Endodermal cell (in vitro differentiated cells): ENCODE data around the gene CUX1. TPM values are rescaled to one million over a fixed set of nuclear protein-coding genes. Genes with fewer than 3 reads are reported as not detected.
"Not testable (repeated sequence)": the region's sequence is repeated elsewhere in the genome, so short reads cannot be mapped to it uniquely, and the experiment has no call there.

ENCODE experiments used
- DNase-seq: peaks from one replicate; pipeline ENCODE4 v3.0.0-alpha.2; 2017
- H3K27ac ChIP-seq: 2 replicates; pipeline ENCODE4 v1.5.1; 2013; ENCODE audit warnings: mild to moderate bottlenecking, low read depth, low read length, moderate library complexity
- H3K27me3 ChIP-seq: 2 replicates; pipeline ENCODE4 v1.6.1; 2013; ENCODE audit warnings: mild to moderate bottlenecking, low read length, moderate library complexity; ENCODE audit not compliant: insufficient read depth, control insufficient read depth, poor library complexity, severe bottlenecking
- H3K36me3 ChIP-seq: 2 replicates; pipeline ENCODE4 v1.7.0; 2013; ENCODE audit warnings: mild to moderate bottlenecking, low read length, moderate library complexity; ENCODE audit not compliant: control insufficient read depth, insufficient read depth
- H3K4me1 ChIP-seq: one replicate; pipeline ENCODE4 v1.7.0; 2013; ENCODE audit warnings: low read length; ENCODE audit not compliant: control insufficient read depth, insufficient read depth
- H3K4me3 ChIP-seq: 2 replicates; pipeline ENCODE4 v1.5.1; 2013; ENCODE audit warnings: mild to moderate bottlenecking, low read length, moderate library complexity
- H3K9ac ChIP-seq: 2 replicates; pipeline ENCODE4 v1.6.1; 2013; ENCODE audit warnings: mild to moderate bottlenecking, low read length, moderate library complexity; ENCODE audit not compliant: poor library complexity, severe bottlenecking; ENCODE audit errors: extremely low read depth
- H3K9me3 ChIP-seq: 2 replicates; pipeline ENCODE4 v1.6.1; 2013; ENCODE audit warnings: mild to moderate bottlenecking, low read length, moderate library complexity; ENCODE audit not compliant: control insufficient read depth
- H3K27ac Mint-ChIP-seq: 2 replicates; pipeline ENCODE4 v1.8.0; 2020; ENCODE audit warnings: mixed read lengths
- H3K27me3 Mint-ChIP-seq: 2 replicates; pipeline ENCODE4 v1.8.0; 2021; ENCODE audit warnings: mild to moderate bottlenecking, mixed read lengths; ENCODE audit not compliant: insufficient read depth
- H3K36me3 Mint-ChIP-seq: 2 replicates; pipeline ENCODE4 v1.8.0; 2020; ENCODE audit warnings: low read depth, mixed read lengths
- H3K4me1 Mint-ChIP-seq: 2 replicates; pipeline ENCODE4 v1.8.0; 2020; ENCODE audit warnings: mixed read lengths
- H3K4me3 Mint-ChIP-seq: 2 replicates; pipeline ENCODE4 v1.8.0; 2020; ENCODE audit warnings: mild to moderate bottlenecking, moderate library complexity, mixed read lengths
- H3K9me3 Mint-ChIP-seq: 2 replicates; pipeline ENCODE4 v1.8.0; 2020; ENCODE audit warnings: mild to moderate bottlenecking, mixed read lengths
- CTCF ChIP-seq: fragments of 200-600 bp; sonication (generic); conservative IDR thresholded peaks from 2 replicates; pipeline ENCODE4 v1.5.0; 2021; ENCODE audit warnings: antibody characterized with exemption, mild to moderate bottlenecking
- WGBS, 2 experiments: methylation state at CpG; one replicate each; pipeline versions ENCODE4 v1.1.5 to v1.1.7; 2013; ENCODE audit warnings: missing lambda C conversion rate in 2 of 2, mixed read lengths in 1 of 2; ENCODE audit not compliant: insufficient coverage in 1 of 2, insufficient read length in 1 of 2; 5-methylcytosine and 5-hydroxymethylcytosine counted together
- total RNA-seq, 2 donors: library from RNA; stranded (reverse); fragmentation: NEBNext Ultra II Directional in 1 of 2; extraction: Animal tissue kit (Norgen Biotek cat#: 25700) in 1 of 2; gene quantifications; 2 replicates in 1 of 2; 3 replicates in 1 of 2; pipeline ENCODE4 v1.2.1, GENCODE V29; 2021

The CUX1 gene
- total RNA-seq, 2 donors from 2014 or later, result 85.1 to 108 TPM

- H3K9ac ChIP-seq, result no peak overlapping the region
- Mint-ChIP-seq H3K27me3 (peaks cover 24% of the 10 kb centered on the region), H3K9me3 (no peaks in the 10 kb centered on the region), H3K27ac (no peak overlapping the region), H3K36me3 (no peaks in the 10 kb centered on the region), H3K4me1 (peaks cover 16% of the 10 kb centered on the region), H3K4me3 (no peak overlapping the region)
- H3K4me1 ChIP-seq, result peaks cover 4% of the 10 kb centered on the region
- H3K36me3 ChIP-seq, result no peaks in the 10 kb centered on the region
- DNase-seq, result no peak
- no peak for TF ChIP-seq CTCF
- no peaks in the 10 kb centered on the region for H3K27me3 ChIP-seq
- H3K27ac ChIP-seq, result no peak overlapping the region
- no peaks in the 10 kb centered on the region for H3K9me3 ChIP-seq
- no peak overlapping the region for H3K4me3 ChIP-seq
- 89 to 91% methylated on average over 7 of the region's 7 CpGs for WGBS, 2 experiments
These were observed 479.1 kb downstream of the CUX1 start for GRCh38 chr7:102296514-102296913.

- WGBS, 2 experiments, result 94 to 95% methylated on average over 8 to 10 of the region's 10 CpGs
- H3K4me3 Mint-ChIP-seq, result no peak overlapping the region
- no peak overlapping the region for H3K27ac ChIP-seq
These were observed 480.2 kb downstream of the CUX1 start for GRCh38 chr7:102297487-102298218.

GRCh38 chr7:102300643-102301221 is 483.3 kb downstream of the CUX1 start:
- H3K4me3 Mint-ChIP-seq, result no peak overlapping the region
- Histone ChIP-seq H3K4me1 (no peaks in the 10 kb centered on the region), H3K9ac (no peak overlapping the region), H3K36me3 (no peaks in the 10 kb centered on the region), H3K9me3 (no peaks in the 10 kb centered on the region), H3K27ac (no peak overlapping the region), H3K4me3 (no peak overlapping the region), H3K27me3 (no peaks in the 10 kb centered on the region)
- peak; percentile 88 for TF ChIP-seq CTCF
- H3K27ac Mint-ChIP-seq, result no peak overlapping the region
- no peaks in the 10 kb centered on the region for H3K36me3 Mint-ChIP-seq
- H3K4me1 Mint-ChIP-seq, result peaks cover 4% of the 10 kb centered on the region
- no peaks in the 10 kb centered on the region for H3K9me3 Mint-ChIP-seq
- DNase-seq, result peak; percentile 96
- 90 to 91% methylated on average over 70 to 84 of the region's 84 CpGs for WGBS, 2 experiments
- H3K27me3 Mint-ChIP-seq, result peaks cover 26% of the 10 kb centered on the region

More at GRCh38 chr7:102297487-102298218, 480.2 kb downstream of the CUX1 start:
- TF ChIP-seq CTCF, result no peak
- H3K4me1 Mint-ChIP-seq, result peaks cover 16% of the 10 kb centered on the region
- DNase-seq, result no peak
- H3K27me3 Mint-ChIP-seq, result peaks cover 28% of the 10 kb centered on the region
- H3K27me3 ChIP-seq, result no peaks in the 10 kb centered on the region
- H3K4me1 ChIP-seq, result peaks cover 4% of the 10 kb centered on the region
- H3K27ac Mint-ChIP-seq, result no peak overlapping the region
- H3K36me3 ChIP-seq, result no peaks in the 10 kb centered on the region
- H3K4me3 ChIP-seq, result no peak overlapping the region
- H3K9ac ChIP-seq, result no peak overlapping the region
- H3K9me3 Mint-ChIP-seq, result no peaks in the 10 kb centered on the region
- H3K36me3 Mint-ChIP-seq, result no peaks in the 10 kb centered on the region
- no peaks in the 10 kb centered on the region for H3K9me3 ChIP-seq

GRCh38 chr7:102301367-102301766 is 483.9 kb downstream of the CUX1 start:
- H3K9ac ChIP-seq, H3K36me3 ChIP-seq, H3K4me3 Mint-ChIP-seq, H3K4me1 ChIP-seq, H3K9me3 ChIP-seq, H3K27me3 ChIP-seq, H3K27ac ChIP-seq, H3K9me3 Mint-ChIP-seq, H3K36me3 Mint-ChIP-seq, DNase-seq, H3K4me1 Mint-ChIP-seq, H3K4me3 ChIP-seq, H3K27ac Mint-ChIP-seq: not testable (repeated sequence)
- H3K27me3 Mint-ChIP-seq, result peaks cover 25% of the 10 kb centered on the region
- 96 to 98% methylated on average over 4 to 13 of the region's 14 CpGs for WGBS, 2 experiments
